H1 (cell line): ENCODE measurements around the gene FAM209B. TPM values are rescaled to one million over a fixed set of nuclear protein-coding genes. Genes with fewer than 3 reads are reported as not detected.

Experiments
- CTCF ChIA-PET: fragments of 300-600 bp; sonication (Branson Sonifier 250); formaldehyde crosslinking; loops from one replicate; lab custom pipeline; 2021; ENCODE audit not compliant: partially characterized antibody; lab: Charles Lee
- POLR2A ChIA-PET: fragments of 300-600 bp; sonication (Branson Sonifier 250); formaldehyde crosslinking; loops from one replicate; lab custom pipeline; 2021; ENCODE audit warnings: inconsistent platforms; ENCODE audit not compliant: partially characterized antibody; lab: Charles Lee
- DNase-seq, 2 experiments: peaks; one replicate each; pipeline versions ENCODE4 v3.0.0 to v3.0.0-alpha.2; 2010 to 2022; ENCODE audit warnings: low spot score in 2 of 2, low read depth in 1 of 2, mixed read lengths in 1 of 2
- FAIRE-seq: peaks from 2 replicates; lab custom pipeline; 2011; peaks lifted over from hg19 to GRCh38; lab: Jason Lieb, UNC
- H2AFZ ChIP-seq: 2 replicates; pipeline ENCODE4 v1.8.1; 2012; ENCODE audit warnings: low read length, inconsistent platforms
- H2AK5ac ChIP-seq: 2 replicates; pipeline ENCODE4 v1.6.1; 2013; ENCODE audit warnings: low read depth, low read length
- H2BK120ac ChIP-seq: replicated peaks from 2 replicates; pipeline ENCODE3; 2013; ENCODE audit warnings: low read depth, low read length, inconsistent platforms
- H2BK12ac ChIP-seq: 2 replicates; pipeline ENCODE4 v1.6.1; 2013; ENCODE audit warnings: low read depth, low read length
- H2BK15ac ChIP-seq: 2 replicates; pipeline ENCODE4 v1.6.1; 2013; ENCODE audit warnings: low read length
- H2BK20ac ChIP-seq: 2 replicates; pipeline ENCODE4 v1.6.1; 2013; ENCODE audit warnings: low read length
- H2BK5ac ChIP-seq: 2 replicates; pipeline ENCODE4 v1.6.1; 2013; ENCODE audit warnings: low read depth, low read length
- H3K14ac ChIP-seq: 2 replicates; pipeline ENCODE4 v1.6.1; 2013; ENCODE audit warnings: inconsistent platforms; ENCODE audit not compliant: insufficient read length
- H3K18ac ChIP-seq: 2 replicates; pipeline ENCODE4 v1.6.1; 2013; ENCODE audit warnings: low read length; ENCODE audit errors: extremely low read depth
- H3K23ac ChIP-seq: 2 replicates; pipeline ENCODE4 v1.6.1; 2013; ENCODE audit warnings: inconsistent platforms; ENCODE audit not compliant: insufficient read length
- H3K23me2 ChIP-seq: 2 replicates; pipeline ENCODE4 v1.6.1; 2013; ENCODE audit warnings: low read depth, low read length
- H3K27ac ChIP-seq: 2 replicates; pipeline ENCODE4 v1.6.1; 2011; ENCODE audit warnings: low read depth, low read length, inconsistent platforms
- H3K27me3 ChIP-seq, 4 experiments: replicated peaks in 1 of 4; 1 replicate in 1 of 4; 2 replicates in 3 of 4; pipeline versions ENCODE4 v1.6.1 to v1.8.1; 2011 to 2013; ENCODE audit warnings: low read length in 3 of 4, mild to moderate bottlenecking in 3 of 4, inconsistent platforms in 2 of 4, mixed read lengths in 2 of 4, moderate library complexity in 1 of 4; ENCODE audit not compliant: control insufficient read depth in 3 of 4, insufficient read depth in 3 of 4; ENCODE audit errors: extremely low read depth in 1 of 4
- H3K36me3 ChIP-seq, 4 experiments: 2 replicates each; pipeline versions ENCODE4 v1.6.1 to v1.8.1; 2011 to 2013; ENCODE audit warnings: mild to moderate bottlenecking in 4 of 4, low read length in 3 of 4, moderate library complexity in 2 of 4, control low read depth in 1 of 4, inconsistent platforms in 1 of 4; ENCODE audit not compliant: insufficient read depth in 4 of 4, control insufficient read depth in 2 of 4
- H3K4ac ChIP-seq: replicated peaks from 2 replicates; pipeline ENCODE3; 2013; ENCODE audit warnings: low read length, low read depth, mixed read lengths, inconsistent platforms; ENCODE audit not compliant: insufficient read length
- H3K4me1 ChIP-seq, 4 experiments: replicated peaks in 1 of 4; 1 replicate in 1 of 4; 2 replicates in 3 of 4; pipeline versions ENCODE4 v1.6.1 to v1.8.1; 2011 to 2013; ENCODE audit warnings: low read length in 3 of 4, inconsistent platforms in 2 of 4, mixed read lengths in 1 of 4; ENCODE audit not compliant: insufficient read depth in 4 of 4, control insufficient read depth in 3 of 4
- H3K4me2 ChIP-seq, 2 experiments: 2 replicates each; pipeline versions ENCODE4 v1.6.1 to v1.8.1; 2011 to 2013; ENCODE audit warnings: low read depth in 2 of 2, low read length in 2 of 2, control low read depth in 1 of 2, inconsistent platforms in 1 of 2, mild to moderate bottlenecking in 1 of 2; ENCODE audit not compliant: insufficient read depth in 1 of 2
- H3K4me3 ChIP-seq, 4 experiments: fragments of 200-600, 300-600 bp in 1 of 4; sonication (generic), shearing (Covaris generic), sonication (Bioruptor Twin) in 1 of 4; 2 replicates each; pipeline versions ENCODE4 v1.5.1 to v1.8.1; 2011 to 2016; ENCODE audit warnings: low read length in 4 of 4, low read depth in 3 of 4, control low read depth in 2 of 4, inconsistent platforms in 2 of 4, mild to moderate bottlenecking in 2 of 4, mixed read lengths in 1 of 4, moderate library complexity in 1 of 4; ENCODE audit not compliant: insufficient read depth in 2 of 4; ENCODE audit errors: extremely low read depth in 1 of 4
- H3K56ac ChIP-seq: replicated peaks from 2 replicates; pipeline ENCODE3; 2013; ENCODE audit warnings: low read depth, mild to moderate bottlenecking, mixed read lengths, low read length, inconsistent platforms; ENCODE audit not compliant: insufficient read length
- H3K79me1 ChIP-seq: 2 replicates; pipeline ENCODE4 v1.6.1; 2013; ENCODE audit warnings: low read depth, low read length, control low read depth
- H3K79me2 ChIP-seq, 2 experiments: 2 replicates each; pipeline versions ENCODE4 v1.6.1 to v1.8.1; 2012 to 2013; ENCODE audit warnings: low read length in 2 of 2, mild to moderate bottlenecking in 2 of 2, inconsistent platforms in 1 of 2; ENCODE audit not compliant: insufficient read depth in 2 of 2, control insufficient read depth in 1 of 2
- H3K9ac ChIP-seq, 4 experiments: replicated peaks in 1 of 4; 1 replicate in 1 of 4; 2 replicates in 3 of 4; pipeline versions ENCODE4 v1.6.1 to v1.8.1; 2011 to 2013; ENCODE audit warnings: low read depth in 3 of 4, low read length in 3 of 4, control low read depth in 2 of 4, mild to moderate bottlenecking in 2 of 4, moderate library complexity in 2 of 4, inconsistent platforms in 1 of 4; ENCODE audit errors: extremely low read depth in 1 of 4
- H3K9me3 ChIP-seq, 2 experiments: 2 replicates each; pipeline versions ENCODE4 v1.6.1 to v1.8.1; 2012 to 2013; ENCODE audit warnings: mild to moderate bottlenecking in 2 of 2, moderate library complexity in 2 of 2, control low read depth in 1 of 2, inconsistent platforms in 1 of 2, low read depth in 1 of 2, low read length in 1 of 2, mixed read lengths in 1 of 2; ENCODE audit not compliant: insufficient read depth in 2 of 2
- H4K20me1 ChIP-seq, 2 experiments: replicated peaks in 1 of 2; 2 replicates each; pipeline versions ENCODE3 to v1.8.1; 2011 to 2013; ENCODE audit warnings: inconsistent platforms in 2 of 2, low read length in 2 of 2, mild to moderate bottlenecking in 1 of 2; ENCODE audit not compliant: insufficient read depth in 2 of 2, control insufficient read depth in 1 of 2
- H4K5ac ChIP-seq: 2 replicates; pipeline ENCODE4 v1.6.1; 2013; ENCODE audit warnings: low read length, low read depth, mixed read lengths, inconsistent platforms; ENCODE audit not compliant: insufficient read length
- H4K8ac ChIP-seq: 2 replicates; pipeline ENCODE4 v1.8.0; 2013; ENCODE audit warnings: mild to moderate bottlenecking, moderate library complexity, low read length, inconsistent platforms; ENCODE audit not compliant: insufficient read depth; ENCODE audit errors: extremely low read depth
- H4K91ac ChIP-seq: replicated peaks from 2 replicates; pipeline ENCODE3; 2013; ENCODE audit warnings: low read length, mixed read lengths, inconsistent platforms; ENCODE audit not compliant: insufficient read length
- ATF2 ChIP-seq: IDR thresholded peaks from 2 replicates; pipeline ENCODE4 v1.6.1; 2012; ENCODE audit warnings: low read length, inconsistent platforms
- FOSL1 ChIP-seq: IDR thresholded peaks from 2 replicates; pipeline ENCODE4 v1.6.1; 2011; ENCODE audit warnings: mild to moderate bottlenecking, low read depth, low read length, moderate library complexity; ENCODE audit not compliant: insufficient read depth
- JUND ChIP-seq: IDR thresholded peaks from 2 replicates; pipeline ENCODE4 v1.6.1; 2011; ENCODE audit warnings: mild to moderate bottlenecking, improper control_type of control experiment, low read length
- KDM1A ChIP-seq: fragments of 200-600, 300-600 bp; sonication (generic); IDR thresholded peaks from 2 replicates; pipeline ENCODE4 v1.7.1; 2016; ENCODE audit warnings: mild to moderate bottlenecking, low read length, borderline replicate concordance
- RAD21 ChIP-seq, 2 experiments: IDR thresholded peaks in 1 of 2; conservative IDR thresholded peaks in 1 of 2; 2 replicates each; pipeline ENCODE4 v1.6.1; 2011; ENCODE audit warnings: low read depth in 2 of 2, low read length in 2 of 2, improper control_type of control experiment in 1 of 2, inconsistent platforms in 1 of 2, mild to moderate bottlenecking in 1 of 2, moderate library complexity in 1 of 2
- RNF2 ChIP-seq: fragments of 200-900, 300-1000 bp; sonication (generic); IDR thresholded peaks from 2 replicates; pipeline ENCODE4 v1.7.1; 2016; ENCODE audit warnings: borderline replicate concordance, low read depth, mild to moderate bottlenecking, antibody characterized with exemption, low read length; ENCODE audit not compliant: poor library complexity, severe bottlenecking; ENCODE audit errors: missing control alignments
- RXRA ChIP-seq: IDR thresholded peaks from 2 replicates; pipeline ENCODE4 v1.6.1; 2011; ENCODE audit warnings: low read depth, mild to moderate bottlenecking, low read length, moderate library complexity; ENCODE audit not compliant: insufficient read depth
- SIX5 ChIP-seq: IDR thresholded peaks from 2 replicates; pipeline ENCODE4 v1.6.1; 2011; ENCODE audit warnings: mild to moderate bottlenecking, low read depth, low read length
- TAF1 ChIP-seq: IDR thresholded peaks from 2 replicates; pipeline ENCODE4 v1.6.1; 2011; ENCODE audit warnings: mild to moderate bottlenecking, low read depth, low read length
- WGBS, 2 experiments: shearing (Covaris generic) in 1 of 2; methylation state at CpG; one replicate each; pipeline versions ENCODE4 v1.1.6 to v1.1.7; 2013 to 2015; ENCODE audit warnings: low lambda C conversion rate in 2 of 2, mixed read lengths in 2 of 2, inconsistent platforms in 1 of 2, low coverage in 1 of 2, missing lambda C conversion rate in 1 of 2; ENCODE audit not compliant: insufficient replicate concordance in 2 of 2, insufficient coverage in 1 of 2, insufficient read length in 1 of 2; ENCODE audit errors: extremely low coverage in 1 of 2, missing lambda C conversion rate in 1 of 2; 5-methylcytosine and 5-hydroxymethylcytosine counted together
- polyA plus RNA-seq, 7 experiments: library from polyadenylated mRNA; depleted of rRNA in 3 of 7; stranded (reverse) in 5 of 7; unstranded in 2 of 7; fragments of >200 nt in 5 of 7; fragments of 200-250 nt in 2 of 7; gene quantifications; 1 replicate in 5 of 7; 2 replicates in 1 of 7; 4 replicates in 1 of 7; pipeline versions ENCODE4 v1.2.1 to v1.2.3, GENCODE V29; 2011 to 2013; ENCODE audit warnings: missing spikeins in 2 of 7, mixed read lengths in 2 of 7
- total RNA-seq: library from RNA; stranded (reverse); fragmentation: NEBNext Ultra II Directional; extraction: Animal tissue kit (Norgen Biotek cat#: 25700); gene quantifications from 2 replicates; pipeline ENCODE4 v1.2.1, GENCODE V29; 2021

FAM209B gene
- total and polyA plus RNA-seq, 2 of the 8 experiments (the other 6 are each of a cell fraction or from before 2014, with no cell fraction given) = 0.29 TPM; not detected in 1

GRCh38 chr20:56511926-56512325 is 21.1 kb upstream of the FAM209B start:
- no peak overlapping the region for H2BK5ac ChIP-seq
- ChIA-PET CTCF (interaction anchor here (0.9 to 1.4 kb wide), 2 partner anchors 9 to 65 kb away, joined by 3 read pairs; no protein-coding TSS in a partner anchor), POLR2A (no interaction called here)
- no peak overlapping the region for H3K18ac ChIP-seq
- H3K79me1 ChIP-seq = no peaks in the 10 kb centered on the region
- H3K23ac ChIP-seq = no peak overlapping the region
- H3K4me1 ChIP-seq = no peaks in the 10 kb centered on the region
- no peak overlapping the region for H2AFZ ChIP-seq
- no peak overlapping the region for H2AK5ac ChIP-seq
- H2BK12ac ChIP-seq = no peak overlapping the region
- WGBS, 2 experiments = 95% methylated on average over 9 of the region's 10 CpGs; no CpG with 5 or more reads in 1 of the 2 experiments
- H3K4me3 ChIP-seq = no peak overlapping the region
- H3K4me2 ChIP-seq = no peak overlapping the region
- H3K79me2 ChIP-seq = no peaks in the 10 kb centered on the region
- H3K56ac ChIP-seq = no peak overlapping the region
- TF ChIP-seq RXRA = no peak
- no peak for TF ChIP-seq ATF2
- no peak for TF ChIP-seq KDM1A
- no peak for TF ChIP-seq RAD21 (IDR thresholded peaks at IDR 0.05 in 1 of 2, conservative IDR thresholded peaks at IDR 0.05 in 1 of 2; ENCODE audit: low read depth in 2 of 2, low read length in 2 of 2)
- no peak for TF ChIP-seq JUND
- TF ChIP-seq TAF1 = no peak
- TF ChIP-seq SIX5 = no peak
- no peak for TF ChIP-seq FOSL1
- no peak for TF ChIP-seq RNF2
- no peaks in the 10 kb centered on the region for H3K27me3 ChIP-seq
- no peaks in the 10 kb centered on the region for H4K20me1 ChIP-seq
- H4K5ac ChIP-seq = no peak overlapping the region
- no peak overlapping the region for H3K4ac ChIP-seq
- no peak overlapping the region for H3K9ac ChIP-seq
- no peak overlapping the region for H4K91ac ChIP-seq
- no peak overlapping the region for H2BK120ac ChIP-seq
- no peaks in the 10 kb centered on the region for H3K9me3 ChIP-seq
- peaks cover 0 to 1% (median 0%) of the 10 kb centered on the region in 4 experiments; a peak in 3 of 8 replicates for H3K36me3 ChIP-seq
- H2BK15ac ChIP-seq = no peak overlapping the region
- no peak overlapping the region for H2BK20ac ChIP-seq
- H3K27ac ChIP-seq = no peak overlapping the region
- FAIRE-seq = no peak
- no peak for DNase-seq
- no peaks in the 10 kb centered on the region for H3K23me2 ChIP-seq
- no peak overlapping the region for H3K14ac ChIP-seq
- no peak overlapping the region for H4K8ac ChIP-seq
